Keratinocyte (primary cell): ENCODE data around the gene PFDN2. TPM values are rescaled to one million over a fixed set of nuclear protein-coding genes. Genes with fewer than 3 reads are reported as not detected.

Experiments used
- DNase-seq: peaks from one replicate; pipeline ENCODE4 v3.0.0-alpha.2; 2011; ENCODE audit warnings: low read depth, missing footprints, low spot score
- FAIRE-seq: peaks from 2 replicates; lab custom pipeline; 2011; peaks lifted over from hg19 to GRCh38; lab: Jason Lieb, UNC
- H2AFZ ChIP-seq: 2 replicates; pipeline ENCODE4 v1.6.0; 2012; ENCODE audit warnings: low read length, control low read depth, inconsistent platforms; ENCODE audit not compliant: control insufficient read depth
- H3K27ac ChIP-seq: 2 replicates; pipeline ENCODE4 v1.5.1; 2011; ENCODE audit warnings: low read length; ENCODE audit not compliant: control insufficient read depth, insufficient read depth
- H3K27me3 ChIP-seq: 3 replicates; pipeline ENCODE4 v1.6.0; 2011; ENCODE audit warnings: low read length; ENCODE audit not compliant: control insufficient read depth, insufficient read depth; ENCODE audit errors: extremely low read depth
- H3K36me3 ChIP-seq, 2 experiments: 2 replicates in 1 of 2; 3 replicates in 1 of 2; pipeline ENCODE4 v1.5.1; 2011; ENCODE audit warnings: low read length in 2 of 2, mild to moderate bottlenecking in 1 of 2; ENCODE audit not compliant: control insufficient read depth in 2 of 2, insufficient read depth in 2 of 2; ENCODE audit errors: extremely low read depth in 1 of 2
- H3K4me1 ChIP-seq: 3 replicates; pipeline ENCODE4 v1.5.1; 2011; ENCODE audit warnings: low read length; ENCODE audit not compliant: control insufficient read depth, insufficient read depth; ENCODE audit errors: extremely low read depth
- H3K4me2 ChIP-seq: 3 replicates; pipeline ENCODE4 v1.6.0; 2011; ENCODE audit warnings: low read depth, low read length; ENCODE audit not compliant: control insufficient read depth, insufficient read depth; ENCODE audit errors: extremely low read depth
- H3K4me3 ChIP-seq, 3 experiments: fragments of 200-600 bp in 1 of 3; sonication (generic) in 1 of 3; 2 replicates in 2 of 3; 3 replicates in 1 of 3; pipeline ENCODE4 v1.5.1; 2011 to 2016; ENCODE audit warnings: low read length in 3 of 3, mild to moderate bottlenecking in 3 of 3, control low read depth in 2 of 3, inconsistent platforms in 1 of 3, low read depth in 1 of 3, mixed read lengths in 1 of 3, mixed run types in 1 of 3, moderate library complexity in 1 of 3; ENCODE audit not compliant: control insufficient read depth in 2 of 3, insufficient read depth in 2 of 3; ENCODE audit errors: extremely low read depth in 1 of 3
- H3K79me2 ChIP-seq: 2 replicates; pipeline ENCODE4 v1.6.0; 2012; ENCODE audit warnings: low read length; ENCODE audit not compliant: control insufficient read depth, insufficient read depth
- H3K9ac ChIP-seq: 3 replicates; pipeline ENCODE4 v1.6.0; 2011; ENCODE audit warnings: low read length; ENCODE audit not compliant: control insufficient read depth, insufficient read depth; ENCODE audit errors: extremely low read depth
- H3K9me1 ChIP-seq: 3 replicates; pipeline ENCODE4 v1.6.0; 2011; ENCODE audit warnings: low read length; ENCODE audit not compliant: control insufficient read depth, insufficient read depth; ENCODE audit errors: extremely low read depth
- H3K9me3 ChIP-seq: 2 replicates; pipeline ENCODE4 v1.5.1; 2012; ENCODE audit warnings: low read depth, low read length; ENCODE audit not compliant: control insufficient read depth
- H4K20me1 ChIP-seq: 3 replicates; pipeline ENCODE4 v1.6.0; 2011; ENCODE audit warnings: low read length; ENCODE audit not compliant: control insufficient read depth, insufficient read depth; ENCODE audit errors: extremely low read depth
- CTCF ChIP-seq, 3 experiments: IDR thresholded peaks in 1 of 3; conservative IDR thresholded peaks in 1 of 3; optimal IDR thresholded peaks in 1 of 3; 2 replicates in 2 of 3; 3 replicates in 1 of 3; pipeline versions ENCODE3 to v1.5.1; 2011; ENCODE audit warnings: low read length in 3 of 3, mild to moderate bottlenecking in 3 of 3, moderate library complexity in 2 of 3, control low read depth in 1 of 3, inconsistent platforms in 1 of 3; ENCODE audit not compliant: insufficient read depth in 2 of 3; ENCODE audit errors: extremely low read depth in 1 of 3
- EZH2 ChIP-seq: IDR thresholded peaks from one replicate; pipeline ENCODE4 v1.6.1; 2012; ENCODE audit warnings: inconsistent platforms, mild to moderate bottlenecking, low read length, moderate library complexity
- dilution Hi-C: fragments of 300-500 bp; cut with MboI; formaldehyde crosslinking; loops from one replicate; pipeline ENCODE4 v1.7.0; 2020; ENCODE audit warnings: low sequenced_read_pairs; ENCODE audit not compliant: extremely low pct_ligation_motif_present
- polyA minus RNA-seq, 3 experiments: library from RNA; depleted of rRNA, polyadenylated mRNA; stranded (reverse); fragments of >200 nt; gene quantifications; 1 replicate in 1 of 3; 2 replicates in 1 of 3; 3 replicates in 1 of 3; pipeline ENCODE4 v1.2.3, GENCODE V29; 2011
- polyA plus RNA-seq, 5 experiments: library from polyadenylated mRNA; depleted of rRNA in 3 of 5; stranded (reverse) in 3 of 5; stranded (forward) in 1 of 5; unstranded in 1 of 5; fragments of >200 nt; gene quantifications; 1 replicate in 1 of 5; 2 replicates in 3 of 5; 3 replicates in 1 of 5; pipeline versions ENCODE4 v1.2.1 to v1.2.3, GENCODE V29; 2011 to 2012; ENCODE audit warnings: missing spikeins in 2 of 5, low read depth in 1 of 5, low replicate concordance in 1 of 5

PFDN2 gene, protein sequence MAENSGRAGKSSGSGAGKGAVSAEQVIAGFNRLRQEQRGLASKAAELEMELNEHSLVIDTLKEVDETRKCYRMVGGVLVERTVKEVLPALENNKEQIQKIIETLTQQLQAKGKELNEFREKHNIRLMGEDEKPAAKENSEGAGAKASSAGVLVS
- polyA plus RNA-seq (106 to 228 TPM (median 184 TPM) in 3 replicates), polyA minus RNA-seq (12.6 to 31.6 TPM (median 18.4 TPM) in 3 replicates)
- 260 TPM for polyA plus RNA-seq (2011; ENCODE audit: low read depth)
- 137 and 187 TPM in 2 replicates for polyA plus RNA-seq (2011; cell fraction: cytosol; rRNA removed)
- 63.9 and 100 TPM in 2 replicates for polyA plus RNA-seq (2011; cell fraction: nucleus; rRNA removed)
- 213 and 232 TPM in 2 replicates for polyA plus RNA-seq (2012; ENCODE audit: low replicate concordance)
- 52.6 TPM for polyA minus RNA-seq (2011; cell fraction: cytosol; rRNA and poly(A)+ RNA removed)
- 6.5 and 12.3 TPM in 2 replicates for polyA minus RNA-seq (2011; cell fraction: nucleus; rRNA and poly(A)+ RNA removed)

DNA sequence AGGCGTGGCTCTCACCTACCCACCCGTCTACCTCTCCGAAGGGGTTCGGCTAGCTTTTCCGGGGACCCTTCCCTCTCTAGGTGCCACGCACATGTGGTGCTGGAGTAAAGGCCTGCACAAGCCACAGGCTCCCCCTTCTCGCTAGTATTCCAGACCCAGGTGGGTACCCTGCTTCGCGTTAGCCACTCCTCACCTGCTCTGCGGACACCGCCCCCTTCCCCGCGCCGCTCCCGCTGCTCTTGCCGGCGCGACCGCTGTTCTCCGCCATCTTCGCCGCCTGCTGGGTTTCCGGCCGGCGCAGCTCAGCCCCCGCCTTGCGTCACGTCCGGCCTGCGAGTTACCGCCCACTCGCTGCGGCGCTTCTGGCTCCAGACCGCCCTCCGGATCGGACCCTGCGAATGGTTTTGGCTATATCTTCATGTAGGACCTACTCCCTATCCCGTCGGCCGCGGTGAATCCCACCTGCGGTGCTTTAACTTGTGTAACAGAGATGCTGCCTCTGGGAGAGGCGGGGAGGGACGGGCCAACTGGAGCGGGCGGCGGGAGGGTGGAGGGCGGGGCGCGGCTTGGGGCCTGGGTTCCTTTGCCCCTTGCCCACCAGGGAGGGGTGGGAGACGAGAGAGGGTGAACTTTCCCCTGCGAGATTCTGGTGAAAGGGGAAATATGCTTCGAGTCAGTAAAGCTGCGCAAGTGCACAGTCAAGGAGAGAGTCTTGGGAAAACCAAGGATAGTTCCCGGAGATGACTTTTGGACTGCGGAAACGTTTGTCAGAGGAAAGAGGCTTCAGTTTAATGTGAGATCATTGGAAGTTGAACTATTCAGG lies at the start of gene PFDN2, which contains the start of gene NIT1:
Gene PFDN2, minus strand, starts transcription at position 279 of the 823 bp plus-strand sequence. Its CDS starts 11 bp downstream, at position 268.
Gene NIT1, plus strand, starts transcription at position 347 of the 823 bp plus-strand sequence. Its CDS starts 72 bp downstream, at position 419.
- Histone ChIP-seq H3K9me3 (no peaks in the 10 kb centered on the region), H3K4me3 (peak within 1 kb of the TSS; percentile 72 to 86 (median 85)), H3K79me2 (peaks cover 51% of the 10 kb centered on the region), H3K27ac (peak within 1 kb of the TSS; percentile 97), H3K36me3 (peaks cover 19 to 37% of the 10 kb centered on the region in 2 experiments), H4K20me1 (no peaks in the 10 kb centered on the region), H3K9ac (peak within 1 kb of the TSS; percentile 98), H3K9me1 (no peaks in the 10 kb centered on the region), H3K4me2 (peak within 1 kb of the TSS; percentile 90), H2AFZ (peak within 1 kb of the TSS; percentile 62), H3K4me1 (peaks cover 39% of the 10 kb centered on the region), H3K27me3 (no peaks in the 10 kb centered on the region)
- DNase-seq (no peak), FAIRE-seq (no peak)
- TF ChIP-seq EZH2 (no peak), CTCF (optimal IDR thresholded peaks at IDR 0.05 in 1 of 3, IDR thresholded peaks at IDR 0.05 in 1 of 3, conservative IDR thresholded peaks at IDR 0.05 in 1 of 3; ENCODE audit: extremely low read depth in 1 of 3, insufficient read depth in 2 of 3, low read length in 3 of 3) (no peak)
- dilution Hi-C loops: no loop called here

- no peaks in the 10 kb centered on the region for H3K9me3 ChIP-seq
- peak overlapping the region; percentile 92 for H2AFZ ChIP-seq
- FAIRE-seq (no peak), DNase-seq (no peak)
- H4K20me1 ChIP-seq: no peaks in the 10 kb centered on the region
- no peaks in the 10 kb centered on the region for H3K27me3 ChIP-seq
- peaks cover 16% of the 10 kb centered on the region for H3K4me1 ChIP-seq
- peaks cover 16 to 38% of the 10 kb centered on the region in 2 experiments for H3K36me3 ChIP-seq
- H3K9me1 ChIP-seq: no peaks in the 10 kb centered on the region
- TF ChIP-seq CTCF (optimal IDR thresholded peaks at IDR 0.05 in 1 of 3, IDR thresholded peaks at IDR 0.05 in 1 of 3, conservative IDR thresholded peaks at IDR 0.05 in 1 of 3; ENCODE audit: extremely low read depth in 1 of 3, insufficient read depth in 2 of 3, low read length in 3 of 3) (no peak), EZH2 (no peak)
- dilution Hi-C loops: no loop called here
- peak overlapping the region; percentile 93 for H3K27ac ChIP-seq
- peak overlapping the region; percentile 68 to 93 (median 89) for H3K4me3 ChIP-seq
- H3K9ac ChIP-seq: peak overlapping the region; percentile 89
- H3K4me2 ChIP-seq: peak overlapping the region; percentile 97
- peaks cover 1% of the 10 kb centered on the region for H3K79me2 ChIP-seq
These were observed 49.1 kb upstream of the PFDN2 start for GRCh38 chr1:161166669-161167548.
